Measurements from ENCODE around the gene FRYL. TPM values are rescaled to one million over a fixed set of nuclear protein-coding genes. Genes with fewer than 3 reads are reported as not detected.
"Not testable (repeated sequence)": the region's sequence is repeated elsewhere in the genome, so short reads cannot be mapped to it uniquely, and the experiment has no call there.

FRYL gene
- total RNA-seq, 1 donor from 2014 or later, result 31.7 TPM

DNA sequence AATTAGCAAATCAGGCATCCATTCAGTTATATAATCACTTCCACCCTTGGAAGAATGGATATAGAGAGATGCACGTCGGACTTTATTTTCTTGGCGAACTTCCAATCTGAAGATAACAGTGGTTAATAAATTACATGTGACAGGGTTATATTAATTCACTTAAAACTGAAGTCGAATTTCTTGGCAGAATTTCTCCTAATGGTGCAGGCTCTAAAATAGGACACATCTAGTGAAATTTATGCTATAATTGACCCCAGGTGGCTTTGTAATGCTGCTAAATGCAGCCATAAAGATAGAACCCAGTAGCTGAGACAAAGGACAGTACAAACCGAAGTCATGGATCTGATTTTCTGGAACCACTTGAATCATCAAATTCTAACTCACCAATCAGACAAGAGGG is 317.7 kb downstream of the FRYL start:
- Histone ChIP-seq H3K27me3 (ENCODE audit: control insufficient read depth, insufficient read depth, low read length) (no peaks in the 10 kb centered on the region), H3K4me3 (ENCODE audit: low read depth, low read length) (no peak overlapping the region), H3K36me3 (ENCODE audit: control insufficient read depth, insufficient read depth, low read length) (no peaks in the 10 kb centered on the region)
- DNase-seq (ENCODE audit: low read depth), result no peak
- TF ChIP-seq, protein P1, sequence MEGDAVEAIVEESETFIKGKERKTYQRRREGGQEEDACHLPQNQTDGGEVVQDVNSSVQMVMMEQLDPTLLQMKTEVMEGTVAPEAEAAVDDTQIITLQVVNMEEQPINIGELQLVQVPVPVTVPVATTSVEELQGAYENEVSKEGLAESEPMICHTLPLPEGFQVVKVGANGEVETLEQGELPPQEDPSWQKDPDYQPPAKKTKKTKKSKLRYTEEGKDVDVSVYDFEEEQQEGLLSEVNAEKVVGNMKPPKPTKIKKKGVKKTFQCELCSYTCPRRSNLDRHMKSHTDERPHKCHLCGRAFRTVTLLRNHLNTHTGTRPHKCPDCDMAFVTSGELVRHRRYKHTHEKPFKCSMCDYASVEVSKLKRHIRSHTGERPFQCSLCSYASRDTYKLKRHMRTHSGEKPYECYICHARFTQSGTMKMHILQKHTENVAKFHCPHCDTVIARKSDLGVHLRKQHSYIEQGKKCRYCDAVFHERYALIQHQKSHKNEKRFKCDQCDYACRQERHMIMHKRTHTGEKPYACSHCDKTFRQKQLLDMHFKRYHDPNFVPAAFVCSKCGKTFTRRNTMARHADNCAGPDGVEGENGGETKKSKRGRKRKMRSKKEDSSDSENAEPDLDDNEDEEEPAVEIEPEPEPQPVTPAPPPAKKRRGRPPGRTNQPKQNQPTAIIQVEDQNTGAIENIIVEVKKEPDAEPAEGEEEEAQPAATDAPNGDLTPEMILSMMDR (IDR thresholded peaks at IDR 0.05; ENCODE audit: insufficient read depth, low read length, poor library complexity, severe bottlenecking), result no peak

DNA sequence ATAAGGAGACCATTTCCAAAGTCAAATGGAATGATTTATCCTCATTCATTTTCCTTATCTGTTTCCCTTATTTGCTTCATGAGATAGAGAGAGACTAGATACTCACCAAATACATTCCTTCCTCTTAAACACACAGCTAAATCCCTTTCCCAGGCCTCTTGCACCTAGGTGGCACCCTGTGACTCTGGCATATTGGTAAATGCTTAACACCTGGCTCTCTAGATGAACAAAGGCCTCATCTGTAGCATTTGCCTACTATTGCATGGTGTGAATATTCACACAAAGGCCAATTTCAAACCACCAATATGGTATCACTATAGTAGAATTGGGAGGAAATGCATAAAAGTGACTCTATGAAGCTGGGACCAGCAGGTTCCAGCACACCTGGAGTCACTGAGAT is 319.1 kb downstream of the FRYL start:
- H3K27me3 ChIP-seq (ENCODE audit: control insufficient read depth, insufficient read depth, low read length), result no peaks in the 10 kb centered on the region
- TF ChIP-seq, protein P1 (IDR thresholded peaks at IDR 0.05; ENCODE audit: insufficient read depth, low read length, poor library complexity, severe bottlenecking), result no peak
- no peak overlapping the region for H3K4me3 ChIP-seq (ENCODE audit: low read depth, low read length)
- H3K36me3 ChIP-seq (ENCODE audit: control insufficient read depth, insufficient read depth, low read length), result no peaks in the 10 kb centered on the region
- no peak for DNase-seq (ENCODE audit: low read depth)

DNA sequence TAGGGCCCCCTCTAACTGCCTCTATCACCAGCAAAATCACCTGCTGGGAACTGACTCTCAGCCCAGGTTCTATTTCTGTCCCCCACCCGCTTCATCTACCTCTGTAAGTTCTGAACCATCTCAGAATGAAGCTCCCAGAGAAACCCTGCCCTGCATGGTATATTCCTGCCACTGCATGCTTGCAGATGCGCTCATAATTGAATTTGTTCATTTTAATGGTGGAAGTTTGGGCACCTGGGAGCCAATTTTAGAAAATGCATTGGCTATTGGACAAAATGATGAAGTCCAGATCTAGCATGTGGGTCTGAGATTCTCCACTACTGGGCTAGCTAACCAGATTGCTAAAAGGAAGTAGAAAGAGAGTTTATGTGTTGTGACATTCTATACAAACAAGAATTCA is 325.5 kb downstream of the FRYL start:
- no peaks in the 10 kb centered on the region for H3K27me3 ChIP-seq (ENCODE audit: control insufficient read depth, insufficient read depth, low read length)
- TF ChIP-seq, protein P1 (IDR thresholded peaks at IDR 0.05; ENCODE audit: insufficient read depth, low read length, poor library complexity, severe bottlenecking), result no peak

DNA sequence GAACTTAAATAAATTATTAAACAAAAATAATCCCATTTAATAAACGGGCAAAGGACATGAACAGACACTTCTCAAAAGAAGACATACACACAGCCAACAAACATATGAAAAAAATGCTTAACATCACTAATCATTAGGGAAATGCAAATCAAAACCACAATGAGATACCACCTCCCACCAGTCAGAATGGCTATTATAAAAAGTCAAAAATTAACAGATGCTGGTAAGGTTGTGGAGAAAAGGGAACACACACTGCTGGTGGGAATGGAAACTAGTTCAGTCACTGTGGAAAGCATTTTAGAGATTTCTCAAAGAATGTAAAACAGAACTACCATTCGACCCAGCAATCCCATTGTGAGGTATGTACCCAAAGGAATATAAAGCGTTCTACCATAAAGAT is 328.4 kb downstream of the FRYL start:
- H3K27me3 ChIP-seq (ENCODE audit: control insufficient read depth, insufficient read depth, low read length); H3K4me3 ChIP-seq (ENCODE audit: low read depth, low read length); H3K36me3 ChIP-seq (ENCODE audit: control insufficient read depth, insufficient read depth, low read length); DNase-seq (ENCODE audit: low read depth): not testable (repeated sequence)

More for the DNA sequence above, 325.5 kb downstream of the FRYL start:
- Histone ChIP-seq H3K4me3 (ENCODE audit: low read depth, low read length) (no peak overlapping the region), H3K36me3 (ENCODE audit: control insufficient read depth, insufficient read depth, low read length) (no peaks in the 10 kb centered on the region)
- DNase-seq (ENCODE audit: low read depth), result no peak

DNA sequence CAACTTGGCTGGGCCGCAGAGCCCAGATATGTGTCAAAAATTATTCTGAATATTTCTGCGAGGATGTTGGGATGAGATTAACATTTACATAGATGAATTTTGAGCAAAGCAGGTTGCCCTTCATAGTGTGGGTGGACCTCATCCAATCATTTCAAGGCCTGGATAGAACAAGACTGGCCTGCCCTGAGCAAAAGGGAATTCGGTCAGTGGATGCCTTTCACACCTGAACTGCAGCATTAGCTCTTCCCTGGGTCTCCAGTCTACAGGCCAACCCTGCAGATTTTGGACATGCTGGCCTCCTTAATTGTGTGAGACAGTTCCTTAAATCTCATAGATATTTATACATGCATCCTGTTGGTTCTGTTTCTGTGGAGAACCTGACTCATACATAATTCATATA is 329.3 kb downstream of the FRYL start:
- TF ChIP-seq, protein P1 (IDR thresholded peaks at IDR 0.05; ENCODE audit: insufficient read depth, low read length, poor library complexity, severe bottlenecking), result no peak
- H3K4me3 ChIP-seq (ENCODE audit: low read depth, low read length), result no peak overlapping the region
- no peaks in the 10 kb centered on the region for H3K36me3 ChIP-seq (ENCODE audit: control insufficient read depth, insufficient read depth, low read length)
- no peaks in the 10 kb centered on the region for H3K27me3 ChIP-seq (ENCODE audit: control insufficient read depth, insufficient read depth, low read length)
- no peak for DNase-seq (ENCODE audit: low read depth)

DNA sequence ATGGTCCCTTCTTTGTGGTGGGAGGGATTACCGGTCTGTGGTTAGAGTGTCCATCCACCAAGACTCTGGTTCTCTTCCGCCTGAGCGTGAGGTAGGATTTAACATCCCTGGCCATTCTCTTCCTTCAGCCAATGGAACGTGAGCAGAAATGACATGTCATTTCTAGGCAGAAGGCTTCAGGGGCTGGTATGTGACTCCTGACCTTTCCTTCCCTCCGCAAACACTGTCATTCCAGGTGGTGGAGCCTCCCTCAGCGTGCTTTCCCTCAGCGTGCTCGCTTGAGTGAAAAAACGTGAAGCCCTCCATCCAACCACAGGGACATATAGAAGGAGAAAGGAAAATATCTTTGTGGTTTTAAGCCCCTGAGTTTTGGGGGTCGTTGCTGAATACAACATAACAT is 330.9 kb downstream of the FRYL start:
- no peaks in the 10 kb centered on the region for H3K27me3 ChIP-seq (ENCODE audit: control insufficient read depth, insufficient read depth, low read length)
- no peak overlapping the region for H3K4me3 ChIP-seq (ENCODE audit: low read depth, low read length)
- no peak for DNase-seq (ENCODE audit: low read depth)
- TF ChIP-seq, protein P1 (IDR thresholded peaks at IDR 0.05; ENCODE audit: insufficient read depth, low read length, poor library complexity, severe bottlenecking), result no peak
- H3K36me3 ChIP-seq (ENCODE audit: control insufficient read depth, insufficient read depth, low read length), result no peaks in the 10 kb centered on the region

Other genes starting within 250 kb of the FRYL start
- 154 and 166 TPM in 2 replicates for gene OCIAD1, start 50.8 kb upstream of the FRYL start, total RNA-seq
- 384 and 439 TPM in 2 replicates for gene OCIAD2, start 126.5 kb upstream of the FRYL start, total RNA-seq
- 1.3 and 3.3 TPM in 2 replicates for gene CWH43, start 206.0 kb upstream of the FRYL start, total RNA-seq

All from kidney epithelial cell (primary cell).